Small intestine (tissue), 7 donors: ENCODE results near the gene SUMF1. TPM values are rescaled to one million over a fixed set of nuclear protein-coding genes. Genes with fewer than 3 reads are reported as not detected.

Experiments
- DNase-seq, 2 donors: peaks; one replicate each; pipeline versions ENCODE4 v3.0.0 to v3.0.0-alpha.2; 2013
- FAIRE-seq: peaks from 2 replicates; lab custom pipeline; 2012; peaks lifted over from hg19 to GRCh38; lab: Jason Lieb, UNC
- H3K27ac ChIP-seq, 3 donors: one replicate each; pipeline ENCODE4 v1.5.1; 2013; ENCODE audit warnings: low read length in 2 of 3, mild to moderate bottlenecking in 2 of 3, control low read depth in 1 of 3, inconsistent platforms in 1 of 3, low read depth in 1 of 3, moderate library complexity in 1 of 3
- H3K27me3 ChIP-seq, 3 donors: one replicate each; pipeline ENCODE4 v1.6.1; 2013; ENCODE audit warnings: low read length in 3 of 3, inconsistent platforms in 1 of 3; ENCODE audit not compliant: control insufficient read depth in 3 of 3, insufficient read depth in 3 of 3
- H3K36me3 ChIP-seq, 3 donors: one replicate each; pipeline ENCODE4 v1.6.1; 2013; ENCODE audit warnings: low read length in 3 of 3, inconsistent platforms in 1 of 3, low read depth in 1 of 3, mild to moderate bottlenecking in 1 of 3, moderate library complexity in 1 of 3; ENCODE audit not compliant: control insufficient read depth in 3 of 3, insufficient read depth in 2 of 3
- H3K4me1 ChIP-seq, 3 donors: one replicate each; pipeline ENCODE4 v1.6.1; 2013; ENCODE audit warnings: low read length in 2 of 3, inconsistent platforms in 1 of 3, low read depth in 1 of 3, mild to moderate bottlenecking in 1 of 3, moderate library complexity in 1 of 3; ENCODE audit not compliant: control insufficient read depth in 3 of 3, insufficient read depth in 2 of 3
- H3K4me3 ChIP-seq, 3 donors: one replicate each; pipeline ENCODE4 v1.5.1; 2013; ENCODE audit warnings: low read length in 3 of 3, control low read depth in 1 of 3, inconsistent platforms in 1 of 3, low read depth in 1 of 3, mild to moderate bottlenecking in 1 of 3, moderate library complexity in 1 of 3
- H3K9me3 ChIP-seq, 2 donors: one replicate each; pipeline ENCODE4 v1.6.1; 2013; ENCODE audit warnings: low read depth in 1 of 2, low read length in 1 of 2; ENCODE audit not compliant: control insufficient read depth in 2 of 2, insufficient read depth in 1 of 2
- WGBS, 3 donors: extraction: QIAGEN DNeasy Blood & Tissue Kit; methylation state at CpG; one replicate each; pipeline ENCODE4 v1.1.7; 2013; 5-methylcytosine and 5-hydroxymethylcytosine counted together
- polyA plus RNA-seq, 4 donors: library from polyadenylated mRNA; stranded (reverse) in 3 of 4; unstranded in 1 of 4; fragments of 200-250 nt in 3 of 4; fragments of 120-200 nt in 1 of 4; gene quantifications; one replicate each; pipeline versions ENCODE4 v1.2.1 to v1.2.3, GENCODE V29; 2013
- donor health status: healthy with polysubstance abuse.
- donor health status: control.
- donor health status: control.
- donor health status: Bipolar disorder and iron deficiency.
- donor health status: healthy.

Gene SUMF1
- polyA plus RNA-seq, 4 donors, result 3.8 to 39.0 (median 14.4) TPM

GRCh38 chr3:4351872-4352271 lies 115.2 kb downstream of the SUMF1 start:
- no peak overlapping the region for H3K27ac ChIP-seq
- FAIRE-seq (no peak), DNase-seq (no peak)
- WGBS, 3 donors, result 89 to 94% (median 92%) methylated on average over 4 of the region's 4 CpGs
- peaks cover 0 to 11% (median 3%) of the 10 kb centered on the region in 3 donors for H3K4me1 ChIP-seq
- no peak overlapping the region for H3K4me3 ChIP-seq
- H3K27me3 ChIP-seq, result peaks cover 0 to 3% (median 0%) of the 10 kb centered on the region in 3 donors
- no peaks in the 10 kb centered on the region for H3K9me3 ChIP-seq
- no peaks in the 10 kb centered on the region for H3K36me3 ChIP-seq

DNA sequence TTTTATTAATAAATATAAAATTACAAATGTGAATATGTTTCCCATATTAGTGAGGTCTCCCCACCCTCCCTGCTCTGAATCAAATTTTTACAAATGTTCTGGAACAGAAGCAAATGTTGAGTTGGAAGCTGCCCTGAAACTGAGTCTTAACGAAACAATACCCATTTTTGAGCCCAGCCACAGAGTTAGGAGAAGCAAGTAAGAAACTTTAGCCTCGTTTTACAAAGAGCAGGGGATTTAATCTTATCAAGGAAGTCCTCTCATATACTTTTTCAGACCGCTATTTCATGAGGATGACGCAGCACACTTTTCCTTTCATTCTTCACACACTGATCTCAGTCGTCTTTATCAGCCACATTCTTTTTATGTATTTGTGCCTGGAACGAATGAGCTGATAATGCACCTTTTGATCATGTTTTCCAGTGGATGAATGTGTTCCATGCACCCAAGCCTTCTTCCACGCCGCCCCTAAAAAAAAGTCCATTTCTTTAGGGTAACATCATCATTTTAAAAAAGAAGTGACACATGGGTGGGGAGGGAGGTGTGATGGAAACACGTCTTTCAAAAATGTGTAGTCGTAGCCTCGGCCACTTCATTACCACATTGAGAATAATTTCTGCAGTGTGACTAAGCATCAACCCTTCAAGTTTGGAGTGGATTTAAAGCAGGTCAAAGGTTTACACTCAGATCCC lies 115.8 kb downstream of the SUMF1 start:
- Histone ChIP-seq H3K27me3 (peaks cover 0 to 3% (median 0%) of the 10 kb centered on the region in 3 donors), H3K4me1 (peaks cover 0 to 9% (median 0%) of the 10 kb centered on the region in 3 donors), H3K9me3 (no peaks in the 10 kb centered on the region), H3K36me3 (no peaks in the 10 kb centered on the region), H3K27ac (peak overlapping the region in 2 of 3 donors; percentile 32 to 80), H3K4me3 (peak overlapping the region in 1 of 3 donors; percentile 23)
- FAIRE-seq (no peak), DNase-seq (peak; percentile 21 to 44)
- 25 to 44% (median 32%) methylated on average over 11 of the region's 11 CpGs for WGBS, 3 donors

DNA sequence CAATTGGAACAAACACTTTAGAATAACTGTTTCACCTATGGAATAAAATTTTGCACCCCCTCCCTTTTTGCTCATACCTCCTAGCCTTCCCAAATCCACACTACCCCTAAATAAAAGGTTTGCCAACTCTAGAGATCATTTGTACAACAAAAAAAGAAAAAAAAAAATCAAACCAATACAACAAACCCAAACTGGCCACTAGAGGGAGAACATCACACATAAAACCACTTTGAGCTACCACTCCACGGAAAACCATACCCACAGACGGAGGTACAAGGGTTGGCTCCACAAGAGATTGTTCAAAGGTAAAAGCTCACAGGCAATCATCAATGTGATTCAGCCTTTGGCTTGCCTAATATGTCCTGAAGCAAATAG lies 116.3 kb downstream of the SUMF1 start:
- 0 to 2% (median 0%) methylated on average over 2 of the region's 2 CpGs for WGBS, 3 donors

DNA sequence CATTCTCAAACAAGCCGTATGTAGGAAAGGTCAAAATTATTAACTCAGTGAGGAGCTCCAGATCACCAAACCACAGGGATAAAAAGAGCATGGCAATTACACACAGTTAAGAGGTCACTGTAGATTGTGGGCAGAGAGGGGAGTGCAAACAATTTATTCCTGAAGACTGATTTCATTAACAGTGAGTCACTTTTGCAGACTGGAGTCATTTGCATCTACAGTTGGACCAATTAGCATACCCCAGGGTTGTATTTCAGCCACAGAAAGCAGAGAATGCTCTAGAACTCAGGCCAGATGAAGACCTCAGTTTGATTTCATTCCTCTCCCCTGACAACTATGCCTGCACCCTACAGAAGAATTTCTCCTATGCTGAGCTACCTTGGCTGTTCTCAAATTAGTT lies 123.8 kb downstream of the SUMF1 start:
- Histone ChIP-seq H3K4me3 (no peak overlapping the region), H3K9me3 (no peaks in the 10 kb centered on the region), H3K4me1 (no peaks in the 10 kb centered on the region), H3K27ac (no peak overlapping the region), H3K36me3 (peaks cover 0 to 4% (median 0%) of the 10 kb centered on the region in 3 donors), H3K27me3 (no peaks in the 10 kb centered on the region)
- DNase-seq, result no peak
- no peak for FAIRE-seq
- WGBS, 3 donors, result 86 to 88% (median 87%) methylated on average over 1 of the region's 1 CpG

More for the DNA sequence above, 116.3 kb downstream of the SUMF1 start:
- Histone ChIP-seq H3K27me3 (peaks cover 0 to 3% (median 0%) of the 10 kb centered on the region in 3 donors), H3K4me3 (peak overlapping the region in 1 of 3 donors; percentile 23), H3K9me3 (no peaks in the 10 kb centered on the region), H3K36me3 (no peaks in the 10 kb centered on the region), H3K4me1 (peaks cover 0 to 4% (median 0%) of the 10 kb centered on the region in 3 donors), H3K27ac (no peak overlapping the region)
- FAIRE-seq, result peak; percentile 5
- peak; percentile 75 to 89 for DNase-seq

DNA sequence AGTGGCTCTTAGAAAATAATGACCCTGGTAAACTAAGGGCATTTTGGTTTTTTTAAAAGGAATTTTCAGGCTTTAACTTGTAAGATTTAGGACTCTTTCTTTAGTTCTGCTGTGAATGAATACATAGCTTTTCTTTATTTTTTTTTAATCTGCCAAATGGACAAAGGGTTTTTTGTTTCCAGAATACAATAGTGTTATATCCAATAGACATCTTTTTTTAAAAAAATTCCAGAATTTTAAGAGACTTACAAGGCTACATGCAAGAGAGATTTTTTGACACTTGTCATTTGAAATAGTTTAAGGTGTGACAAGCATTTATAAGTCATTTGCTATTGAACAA lies 125.8 kb downstream of the SUMF1 start:
- H3K27ac ChIP-seq, result no peak overlapping the region
- H3K9me3 ChIP-seq, result no peaks in the 10 kb centered on the region
- no peak overlapping the region for H3K4me3 ChIP-seq
- H3K4me1 ChIP-seq, result no peaks in the 10 kb centered on the region
- no peak for FAIRE-seq
- H3K27me3 ChIP-seq, result no peaks in the 10 kb centered on the region
- no peak for DNase-seq
- peaks cover 0 to 4% (median 0%) of the 10 kb centered on the region in 3 donors for H3K36me3 ChIP-seq

DNA sequence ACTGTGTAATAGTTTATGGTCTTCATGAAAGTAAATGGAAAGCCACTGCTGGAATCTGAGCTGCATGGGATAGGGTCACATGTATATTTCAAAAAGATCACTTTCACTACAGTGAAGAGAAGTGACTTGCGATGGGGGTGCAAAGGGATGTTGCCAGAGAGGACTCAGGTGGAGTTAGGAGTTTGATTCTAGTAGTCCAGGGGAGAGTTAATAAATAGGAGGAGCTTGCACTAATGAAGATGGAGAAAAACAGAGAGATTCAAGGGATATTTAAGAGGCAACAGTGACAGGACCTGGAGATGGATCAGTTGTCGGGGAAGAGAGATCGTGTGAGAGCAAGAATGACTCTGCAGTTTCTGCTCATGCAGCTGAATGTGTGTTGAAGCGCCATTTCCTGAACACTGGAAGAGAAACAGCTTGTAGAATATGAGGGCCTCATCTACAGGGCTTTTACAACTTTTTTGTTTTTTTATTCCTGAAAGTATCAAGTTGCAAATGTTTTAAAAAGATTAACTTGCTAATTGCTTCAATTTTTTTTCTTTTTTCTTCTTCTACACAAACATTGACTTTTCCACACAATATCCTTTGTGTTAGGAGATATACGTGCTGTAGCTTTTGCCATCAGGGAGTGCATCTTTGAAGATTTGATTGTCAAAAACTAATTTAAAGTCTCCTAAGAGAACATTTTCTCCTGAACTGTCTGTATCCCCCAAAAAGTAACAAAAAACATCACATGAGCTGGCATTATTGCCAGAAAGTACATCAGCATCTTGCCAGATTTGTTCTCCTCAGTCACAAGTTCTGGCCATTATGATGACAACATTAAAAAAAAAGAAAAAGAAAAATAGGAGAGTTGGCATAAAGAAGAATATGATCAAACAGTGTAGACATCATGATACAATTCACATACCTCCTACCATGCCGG lies 126.4 kb downstream of the SUMF1 start:
- Histone ChIP-seq H3K36me3 (peaks cover 0 to 4% (median 0%) of the 10 kb centered on the region in 3 donors), H3K27me3 (no peaks in the 10 kb centered on the region), H3K9me3 (no peaks in the 10 kb centered on the region), H3K4me3 (no peak overlapping the region), H3K27ac (no peak overlapping the region), H3K4me1 (no peaks in the 10 kb centered on the region)
- DNase-seq, result no peak
- FAIRE-seq, result no peak
- 71 to 92% (median 87%) methylated on average over 6 of the region's 6 CpGs for WGBS, 3 donors

DNA sequence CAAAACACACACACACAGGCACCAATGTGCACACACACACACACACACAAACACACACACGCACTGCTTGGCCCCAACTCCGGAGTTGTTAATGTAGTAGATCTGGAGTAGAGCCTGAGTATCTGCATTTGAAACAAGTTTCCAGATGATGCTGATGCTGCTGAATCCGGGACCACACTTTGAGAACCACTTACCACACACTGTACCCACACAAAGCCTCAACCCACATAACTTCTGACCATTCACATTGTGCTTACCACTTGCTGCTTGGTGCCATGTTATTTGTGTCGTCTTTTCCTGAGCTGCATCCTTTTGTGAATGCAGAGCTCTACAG lies 127.0 kb downstream of the SUMF1 start:
- WGBS, 3 donors, result 83 to 95% (median 91%) methylated on average over 4 of the region's 4 CpGs
- Histone ChIP-seq H3K27me3 (no peaks in the 10 kb centered on the region), H3K27ac (no peak overlapping the region), H3K4me1 (no peaks in the 10 kb centered on the region), H3K9me3 (no peaks in the 10 kb centered on the region), H3K4me3 (no peak overlapping the region), H3K36me3 (peaks cover 0 to 4% (median 0%) of the 10 kb centered on the region in 3 donors)
- FAIRE-seq (no peak), DNase-seq (no peak)

DNA sequence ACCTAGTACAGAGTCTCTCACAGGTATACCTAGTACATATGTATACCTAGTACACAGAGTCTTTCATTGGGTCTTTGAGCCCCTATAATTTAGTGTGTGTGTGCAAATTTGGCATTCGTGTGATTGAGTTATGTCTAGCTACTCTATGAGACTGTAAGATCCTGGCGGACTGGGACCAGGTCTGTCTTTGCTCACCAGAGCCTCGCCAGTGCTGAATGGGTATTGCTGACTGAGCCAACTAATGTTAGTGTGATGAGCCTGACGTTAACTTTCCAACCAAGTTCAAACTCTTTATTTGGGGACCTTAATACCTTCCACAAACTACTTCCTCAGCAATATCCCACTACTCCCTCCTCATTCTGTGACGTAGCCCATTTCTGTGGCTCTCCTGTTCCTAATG lies 128.3 kb downstream of the SUMF1 start:
- FAIRE-seq, result no peak

More for the DNA sequence above, 128.3 kb downstream of the SUMF1 start:
- Histone ChIP-seq H3K9me3 (no peaks in the 10 kb centered on the region), H3K27me3 (no peaks in the 10 kb centered on the region), H3K4me1 (no peaks in the 10 kb centered on the region), H3K4me3 (no peak overlapping the region), H3K36me3 (peaks cover 0 to 4% (median 0%) of the 10 kb centered on the region in 3 donors), H3K27ac (no peak overlapping the region)
- no peak for DNase-seq
- WGBS, 3 donors, result 86 to 96% (median 96%) methylated on average over 5 of the region's 5 CpGs
